ENCODE data around the gene ULK1.

GRCh38 chr12:131892711-131893604 lies 1.5 kb upstream of the ULK1 start:
- no peak for TF ChIP-seq POLR2AphosphoS5 (IDR thresholded peaks at IDR 0.05; ENCODE audit: low read depth, low read length)
- no peak for TF ChIP-seq CTCF (IDR thresholded peaks at IDR 0.05)
- no peak for TF ChIP-seq REST (IDR thresholded peaks at IDR 0.05; ENCODE audit: insufficient read depth in 1 of 2, low read depth in 2 of 2, low read length in 1 of 2)
- TF ChIP-seq SIN3A (IDR thresholded peaks at IDR 0.05; ENCODE audit: borderline replicate concordance, insufficient read depth, low read depth, low read length), result no peak

Measured in Panc1 (cell line).